Measurements from ENCODE around the gene ZBTB25. TPM values are rescaled to one million over a fixed set of nuclear protein-coding genes. Genes with fewer than 3 reads are reported as not detected.

The ZBTB25 gene
- total RNA-seq, 1 donor = 9.8 TPM

GRCh38 chr14:64504310-64504896, 765 bp upstream of the ZBTB25 start, which contains the start of gene ZBTB1:
TSS of gene ZBTB1 (plus strand) at chr14:64504770. CDS start at chr14:64521505, 16,735 bp downstream.
- H3K79me2 ChIP-seq (ENCODE audit: insufficient read depth, low read length) = peaks cover 77% of the 10 kb centered on the region
- peak within 1 kb of the TSS; percentile 80 for H2AFZ ChIP-seq (ENCODE audit: low read length)
- peak within 1 kb of the TSS; percentile 97 for H3K4me2 ChIP-seq (ENCODE audit: insufficient read depth, low read length)
- H3K9me3 ChIP-seq (ENCODE audit: low read depth, low read length) = no peaks in the 10 kb centered on the region
- DNase-seq (ENCODE audit: insufficient read length, low spot score, missing footprints) = peak; percentile 95
- H3K27me3 ChIP-seq (ENCODE audit: insufficient read depth, low read length) = no peaks in the 10 kb centered on the region
- H3K4me3 ChIP-seq (ENCODE audit: insufficient read depth, low read length) = peak within 1 kb of the TSS; percentile 88
- TF ChIP-seq CTCF (IDR thresholded peaks at IDR 0.05; ENCODE audit: extremely low read depth, low read depth, low read length) = no peak
- H3K4me1 ChIP-seq (ENCODE audit: insufficient read depth, low read length) = peaks cover 45% of the 10 kb centered on the region
- peaks cover 40% of the 10 kb centered on the region for H4K20me1 ChIP-seq (ENCODE audit: insufficient read depth, low read length)
- H3K27ac ChIP-seq (ENCODE audit: low read depth, low read length) = peak within 1 kb of the TSS; percentile 89
- no peaks in the 10 kb centered on the region for H3K36me3 ChIP-seq (ENCODE audit: insufficient read depth, low read length)

- Histone ChIP-seq H3K36me3 (ENCODE audit: insufficient read depth, low read length) (peaks cover 2% of the 10 kb centered on the region), H3K79me2 (ENCODE audit: insufficient read depth, low read length) (peaks cover 68% of the 10 kb centered on the region), H3K4me2 (ENCODE audit: insufficient read depth, low read length) (peak overlapping the region; percentile 97), H4K20me1 (ENCODE audit: insufficient read depth, low read length) (peaks cover 26% of the 10 kb centered on the region), H3K4me1 (ENCODE audit: insufficient read depth, low read length) (peaks cover 39% of the 10 kb centered on the region), H3K4me3 (ENCODE audit: insufficient read depth, low read length) (peak overlapping the region; percentile 88), H2AFZ (ENCODE audit: low read length) (peak overlapping the region; percentile 85), H3K27ac (ENCODE audit: low read depth, low read length) (peak overlapping the region; percentile 89), H3K9me3 (ENCODE audit: low read depth, low read length) (no peaks in the 10 kb centered on the region), H3K27me3 (ENCODE audit: insufficient read depth, low read length) (no peaks in the 10 kb centered on the region)
- no peak for TF ChIP-seq CTCF (IDR thresholded peaks at IDR 0.05; ENCODE audit: extremely low read depth, low read depth, low read length)
- DNase-seq (ENCODE audit: insufficient read length, low spot score, missing footprints) = peak; percentile 64
These were observed 678 bp downstream of the ZBTB25 start for GRCh38 chr14:64502887-64503433.

DNA sequence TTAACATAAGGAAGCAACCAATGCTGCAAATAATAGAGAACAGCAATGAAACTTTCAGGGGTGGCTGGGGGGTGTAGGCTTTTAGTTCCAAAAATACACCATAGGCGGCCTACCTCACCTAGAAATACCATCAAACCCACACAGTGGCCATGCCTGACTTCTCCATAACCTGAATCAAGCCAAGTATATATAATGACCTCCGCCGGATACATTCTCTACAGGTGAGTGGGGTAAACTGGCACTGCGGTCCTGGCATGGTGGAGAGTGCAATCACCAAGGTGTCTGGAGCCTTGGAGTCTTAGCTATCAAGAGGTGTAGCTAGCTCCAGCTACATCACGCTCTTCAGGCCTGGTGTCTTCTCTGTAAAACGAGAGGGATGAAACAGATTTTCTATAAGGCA, 1.2 kb downstream of the ZBTB25 start:
- TF ChIP-seq CTCF (IDR thresholded peaks at IDR 0.05; ENCODE audit: extremely low read depth, low read depth, low read length) = no peak
- H3K27me3 ChIP-seq (ENCODE audit: insufficient read depth, low read length) = no peaks in the 10 kb centered on the region
- H3K36me3 ChIP-seq (ENCODE audit: insufficient read depth, low read length) = peaks cover 2% of the 10 kb centered on the region
- peaks cover 34% of the 10 kb centered on the region for H3K4me1 ChIP-seq (ENCODE audit: insufficient read depth, low read length)
- peak overlapping the region; percentile 85 for H2AFZ ChIP-seq (ENCODE audit: low read length)
- no peak for DNase-seq (ENCODE audit: insufficient read length, low spot score, missing footprints)
- no peaks in the 10 kb centered on the region for H3K9me3 ChIP-seq (ENCODE audit: low read depth, low read length)
- H3K79me2 ChIP-seq (ENCODE audit: insufficient read depth, low read length) = peaks cover 67% of the 10 kb centered on the region
- H3K4me3 ChIP-seq (ENCODE audit: insufficient read depth, low read length) = peak overlapping the region; percentile 88
- H3K27ac ChIP-seq (ENCODE audit: low read depth, low read length) = peak overlapping the region; percentile 89
- H4K20me1 ChIP-seq (ENCODE audit: insufficient read depth, low read length) = peaks cover 21% of the 10 kb centered on the region
- peak overlapping the region; percentile 97 for H3K4me2 ChIP-seq (ENCODE audit: insufficient read depth, low read length)

DNA sequence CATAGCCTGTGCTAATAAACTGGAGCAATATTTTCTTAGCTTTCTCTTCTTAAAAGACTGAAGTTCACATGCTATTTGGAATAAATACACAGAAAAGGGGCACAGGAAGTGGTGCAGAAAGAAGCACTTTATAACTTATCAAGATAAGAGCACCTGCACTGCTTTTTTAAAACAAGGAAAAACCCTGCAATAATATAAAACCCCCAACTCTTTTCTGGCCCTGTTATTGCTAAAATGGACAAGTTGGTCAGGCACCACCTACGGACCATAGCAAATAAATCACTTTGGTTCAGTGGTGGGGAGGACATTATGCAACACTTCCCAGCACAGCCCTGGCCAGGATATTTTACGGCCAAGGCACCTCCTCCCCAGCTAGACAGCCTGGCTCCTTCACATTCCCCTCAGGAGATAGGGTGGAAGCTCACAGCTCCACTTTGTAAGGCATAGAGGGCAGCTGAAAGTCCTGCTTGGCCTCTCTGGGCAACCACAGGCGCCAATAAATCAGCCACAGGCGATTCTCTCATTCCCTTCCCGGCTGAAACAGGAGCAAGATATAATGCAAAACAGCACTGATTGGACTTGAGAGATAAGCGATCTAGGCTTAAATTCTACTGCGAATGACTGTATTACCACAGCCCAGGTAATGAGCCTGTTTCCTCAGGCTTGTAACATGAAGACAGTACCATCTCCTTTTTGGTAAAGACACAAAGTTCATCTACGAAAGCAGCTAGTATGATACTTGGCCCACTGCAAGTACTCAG, 2.0 kb downstream of the ZBTB25 start:
- peak; percentile 85 for DNase-seq (ENCODE audit: insufficient read length, low spot score, missing footprints)
- Histone ChIP-seq H3K4me1 (ENCODE audit: insufficient read depth, low read length) (peaks cover 25% of the 10 kb centered on the region), H3K4me3 (ENCODE audit: insufficient read depth, low read length) (peak overlapping the region; percentile 88), H3K36me3 (ENCODE audit: insufficient read depth, low read length) (peaks cover 2% of the 10 kb centered on the region), H3K4me2 (ENCODE audit: insufficient read depth, low read length) (peak overlapping the region; percentile 97), H3K79me2 (ENCODE audit: insufficient read depth, low read length) (peaks cover 61% of the 10 kb centered on the region), H3K27ac (ENCODE audit: low read depth, low read length) (peak overlapping the region; percentile 89), H3K27me3 (ENCODE audit: insufficient read depth, low read length) (no peaks in the 10 kb centered on the region), H2AFZ (ENCODE audit: low read length) (peak overlapping the region; percentile 20), H4K20me1 (ENCODE audit: insufficient read depth, low read length) (peaks cover 12% of the 10 kb centered on the region), H3K9me3 (ENCODE audit: low read depth, low read length) (no peaks in the 10 kb centered on the region)
- TF ChIP-seq CTCF (IDR thresholded peaks at IDR 0.05; ENCODE audit: extremely low read depth, low read depth, low read length) = no peak

Measured in osteoblast (primary cell).